CD4-positive, alpha-beta T cell treated with Interleukin-17A for 1 hour (primary cell): ENCODE measurements around the gene NUMA1.
A peak's percentile ranks its signal among the peaks of the same experiment; 100 is the strongest.

Experiments used
- DNase-seq: peaks from one replicate; pipeline ENCODE4 v3.0.0-alpha.2; 2020

Gene NUMA1, protein sequence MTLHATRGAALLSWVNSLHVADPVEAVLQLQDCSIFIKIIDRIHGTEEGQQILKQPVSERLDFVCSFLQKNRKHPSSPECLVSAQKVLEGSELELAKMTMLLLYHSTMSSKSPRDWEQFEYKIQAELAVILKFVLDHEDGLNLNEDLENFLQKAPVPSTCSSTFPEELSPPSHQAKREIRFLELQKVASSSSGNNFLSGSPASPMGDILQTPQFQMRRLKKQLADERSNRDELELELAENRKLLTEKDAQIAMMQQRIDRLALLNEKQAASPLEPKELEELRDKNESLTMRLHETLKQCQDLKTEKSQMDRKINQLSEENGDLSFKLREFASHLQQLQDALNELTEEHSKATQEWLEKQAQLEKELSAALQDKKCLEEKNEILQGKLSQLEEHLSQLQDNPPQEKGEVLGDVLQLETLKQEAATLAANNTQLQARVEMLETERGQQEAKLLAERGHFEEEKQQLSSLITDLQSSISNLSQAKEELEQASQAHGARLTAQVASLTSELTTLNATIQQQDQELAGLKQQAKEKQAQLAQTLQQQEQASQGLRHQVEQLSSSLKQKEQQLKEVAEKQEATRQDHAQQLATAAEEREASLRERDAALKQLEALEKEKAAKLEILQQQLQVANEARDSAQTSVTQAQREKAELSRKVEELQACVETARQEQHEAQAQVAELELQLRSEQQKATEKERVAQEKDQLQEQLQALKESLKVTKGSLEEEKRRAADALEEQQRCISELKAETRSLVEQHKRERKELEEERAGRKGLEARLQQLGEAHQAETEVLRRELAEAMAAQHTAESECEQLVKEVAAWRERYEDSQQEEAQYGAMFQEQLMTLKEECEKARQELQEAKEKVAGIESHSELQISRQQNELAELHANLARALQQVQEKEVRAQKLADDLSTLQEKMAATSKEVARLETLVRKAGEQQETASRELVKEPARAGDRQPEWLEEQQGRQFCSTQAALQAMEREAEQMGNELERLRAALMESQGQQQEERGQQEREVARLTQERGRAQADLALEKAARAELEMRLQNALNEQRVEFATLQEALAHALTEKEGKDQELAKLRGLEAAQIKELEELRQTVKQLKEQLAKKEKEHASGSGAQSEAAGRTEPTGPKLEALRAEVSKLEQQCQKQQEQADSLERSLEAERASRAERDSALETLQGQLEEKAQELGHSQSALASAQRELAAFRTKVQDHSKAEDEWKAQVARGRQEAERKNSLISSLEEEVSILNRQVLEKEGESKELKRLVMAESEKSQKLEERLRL (N-terminal part only)

DNA sequence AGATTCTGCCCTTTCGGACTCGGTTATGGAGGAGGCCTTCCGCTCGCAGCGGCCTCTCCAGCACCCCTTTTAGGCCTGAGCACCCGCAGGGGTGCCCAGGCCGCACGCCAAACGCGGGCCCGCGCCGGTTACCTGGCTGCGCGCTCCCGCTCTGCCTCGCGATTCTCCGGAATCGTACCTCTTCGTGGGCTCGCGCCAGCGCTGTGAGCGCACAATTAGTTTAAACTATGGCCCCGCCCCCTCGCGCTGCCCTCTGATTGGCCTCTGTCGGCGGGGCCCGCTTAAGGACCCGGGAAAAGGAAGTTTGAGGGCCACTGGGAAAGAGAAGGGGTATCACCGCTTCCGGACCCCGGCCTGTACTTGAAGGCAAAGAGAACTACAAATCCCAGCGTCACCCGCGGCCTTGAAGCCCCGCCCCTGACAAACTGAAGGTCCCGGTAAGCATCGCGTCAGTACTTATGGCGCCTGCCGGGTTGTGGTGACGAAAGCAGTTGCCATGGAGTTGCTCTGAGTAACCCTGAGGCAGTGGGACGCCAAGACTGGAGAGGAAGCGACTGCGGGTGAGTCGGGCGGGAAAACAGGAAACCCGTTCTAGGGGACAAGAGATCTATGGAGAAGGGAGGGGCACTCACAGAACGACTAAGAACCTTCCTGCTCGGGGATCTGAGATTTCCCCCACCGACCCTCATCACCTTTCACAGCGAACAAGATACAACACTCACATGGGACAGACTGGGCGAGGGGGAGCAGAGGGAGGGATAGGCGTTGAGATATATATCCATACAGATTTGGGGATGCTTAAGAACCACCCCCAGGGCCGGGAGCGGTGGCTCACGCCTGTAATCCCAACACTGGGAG, at the start of gene NUMA1, which contains the start of gene LRRC51:
Gene NUMA1, minus strand, starts transcription at position 217 of the 858 bp plus-strand sequence. CDS start 44,599 bp downstream, outside the sequence.
Gene LRRC51, plus strand, starts transcription at position 525 of the 858 bp plus-strand sequence. CDS start 8,234 bp downstream, outside the sequence.
- DNase-seq: peak; percentile 100

- DNase-seq: no peak
These were observed 49.0 kb upstream of the NUMA1 start for GRCh38 chr11:72129381-72129780.

GRCh38 chr11:72127923-72128322, 47.6 kb upstream of the NUMA1 start:
- DNase-seq: no peak

- no peak for DNase-seq
These were observed 45.6 kb upstream of the NUMA1 start for GRCh38 chr11:72125956-72126355.

GRCh38 chr11:72124046-72124445, 43.7 kb upstream of the NUMA1 start:
- no peak for DNase-seq

- DNase-seq: no peak
These were observed 42.8 kb upstream of the NUMA1 start for GRCh38 chr11:72123117-72123653.

DNA sequence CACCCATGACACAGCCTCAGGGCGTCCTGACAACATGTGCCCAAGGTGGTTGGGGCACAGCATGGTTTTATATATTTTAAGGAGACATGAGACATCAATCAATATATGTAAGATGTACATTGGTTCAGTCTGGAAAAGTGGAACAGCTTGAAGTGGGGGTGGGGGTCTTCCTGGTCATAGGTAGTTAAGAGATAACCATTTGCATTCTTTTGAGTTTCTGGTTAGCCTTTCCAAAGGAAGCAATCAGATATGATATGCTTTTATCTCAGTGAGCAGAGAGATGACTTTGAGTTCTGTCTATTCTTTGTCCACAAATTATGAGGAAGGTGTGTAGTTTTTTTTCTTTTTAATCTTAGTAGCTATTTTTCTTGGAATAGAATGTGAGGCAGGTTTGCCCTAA, 42.3 kb upstream of the NUMA1 start:
- no peak for DNase-seq

GRCh38 chr11:72120930-72121329, 40.6 kb upstream of the NUMA1 start:
- no peak for DNase-seq

DNA sequence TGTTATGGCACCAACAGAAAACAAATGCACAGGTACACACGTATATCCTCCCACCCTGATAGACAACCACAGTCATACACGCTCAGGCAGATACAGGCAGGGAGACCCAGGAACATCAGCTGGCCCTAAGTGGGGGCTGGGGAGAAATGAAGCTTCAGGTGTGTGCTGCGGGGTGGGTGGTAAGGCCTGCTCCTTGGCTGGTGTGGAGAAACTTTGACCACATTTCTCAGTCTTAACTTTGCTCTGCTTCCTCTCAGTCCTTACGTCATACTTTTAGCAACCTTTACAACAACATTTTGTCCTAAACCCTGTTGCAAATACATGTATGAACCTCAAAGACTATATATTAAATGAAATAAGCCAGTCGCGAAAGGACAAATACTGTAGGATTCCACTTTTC, 38.9 kb upstream of the NUMA1 start:
- DNase-seq: no peak

- DNase-seq: no peak
These were observed 35.8 kb upstream of the NUMA1 start for GRCh38 chr11:72116019-72116755.

DNA sequence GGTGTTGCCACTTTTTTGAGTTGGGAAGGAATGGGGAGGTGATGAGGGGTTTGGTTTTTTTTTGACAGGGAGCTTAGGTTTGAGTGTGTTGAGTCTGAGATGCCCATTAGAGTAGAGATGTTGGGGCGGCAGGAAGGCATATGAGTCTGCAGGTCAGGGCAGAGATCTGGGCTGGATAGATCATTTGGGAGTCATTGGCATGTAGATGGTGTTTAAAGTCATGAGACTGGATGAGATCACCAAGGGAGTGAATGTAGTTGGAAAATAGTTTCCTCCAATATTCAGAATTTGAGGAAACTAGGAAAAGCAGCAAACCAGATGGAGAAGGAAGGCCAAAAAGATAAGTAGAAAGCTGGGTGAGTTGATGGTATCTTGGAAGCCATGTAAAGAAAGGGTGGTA, 34.2 kb upstream of the NUMA1 start:
- no peak for DNase-seq

DNA sequence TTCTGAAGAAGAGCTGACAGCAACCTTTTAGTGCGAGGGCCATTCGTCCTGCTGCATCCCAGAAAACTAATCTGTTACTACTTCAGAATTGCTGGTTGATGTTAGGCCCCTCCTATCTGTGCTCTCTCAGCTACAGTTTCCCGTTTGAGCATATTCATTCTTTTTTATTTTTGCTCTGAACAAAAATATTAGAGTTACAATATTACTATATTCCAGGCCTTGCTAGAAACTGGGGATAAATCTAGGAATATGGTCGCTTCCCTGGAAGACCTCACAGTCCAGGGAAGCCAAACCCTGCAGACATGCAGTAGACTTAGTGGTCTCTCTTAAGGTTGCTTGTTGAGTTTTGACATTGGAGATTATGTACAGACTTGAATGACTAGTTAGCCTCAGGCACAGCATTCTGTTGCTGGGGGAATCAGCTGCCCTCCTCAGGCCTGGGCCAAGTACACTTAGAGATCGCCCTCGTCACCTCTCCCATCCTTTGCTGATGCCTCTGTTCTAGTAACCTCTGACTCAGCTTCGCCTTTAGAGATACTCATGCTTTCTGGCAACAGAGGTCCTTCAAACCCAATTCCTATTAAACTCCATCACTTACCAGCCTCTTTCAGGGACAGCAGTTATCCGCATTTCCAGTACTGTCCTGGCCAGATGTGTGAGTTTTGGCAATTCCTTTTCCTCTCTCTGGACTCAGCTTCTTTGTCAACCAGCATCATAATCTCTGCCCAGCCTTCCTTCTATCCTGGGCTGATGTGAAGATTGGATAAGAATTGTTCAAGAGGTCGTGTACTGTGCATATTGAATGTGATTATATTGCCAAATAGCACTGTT, 32.9 kb upstream of the NUMA1 start:
- DNase-seq: no peak

DNA sequence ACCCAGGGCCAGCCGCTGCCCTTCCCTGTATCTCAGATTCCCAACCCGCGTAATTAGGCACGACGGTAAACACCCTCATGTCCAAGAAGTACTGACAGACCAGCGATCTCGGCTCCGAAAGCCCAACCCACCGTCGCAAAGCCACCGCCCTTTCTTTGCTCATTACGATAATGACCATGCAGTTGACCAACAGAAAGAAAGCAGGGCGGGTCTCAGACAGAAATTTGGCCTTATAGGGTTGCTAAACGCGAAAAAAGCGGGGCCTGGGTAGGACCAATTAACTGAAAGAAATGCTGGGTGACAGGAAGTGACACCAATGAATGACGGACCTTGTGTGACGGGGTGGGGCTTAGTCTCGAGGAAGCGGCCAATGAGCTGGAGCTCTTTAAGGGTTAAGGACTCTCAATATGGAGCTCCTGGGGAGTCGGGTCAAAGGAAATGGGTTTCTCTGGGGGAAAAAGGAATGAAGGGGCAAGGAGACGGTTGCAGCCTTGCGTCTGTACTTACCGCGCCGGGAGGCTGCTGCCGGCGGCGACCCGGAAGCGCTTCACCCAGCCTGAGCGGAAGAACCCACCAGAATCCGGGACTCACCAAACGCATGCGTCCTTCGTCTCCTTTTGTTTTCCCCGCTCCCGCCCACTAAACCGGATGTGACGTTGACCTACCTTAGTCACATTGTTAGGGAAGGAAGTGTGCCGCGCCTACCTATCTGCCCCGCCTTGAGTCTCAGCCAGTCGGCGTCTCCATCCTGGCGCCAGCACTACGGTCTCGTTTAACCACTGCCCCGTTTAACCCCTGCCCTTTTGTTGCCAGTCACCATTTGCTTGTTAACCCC, 32.0 kb upstream of the NUMA1 start, which contains the start of gene ANAPC15:
Gene ANAPC15, minus strand, starts transcription at position 553 of the 835 bp plus-strand sequence. CDS start 1,419 bp downstream, outside the sequence.
- peak; percentile 99 for DNase-seq

DNA sequence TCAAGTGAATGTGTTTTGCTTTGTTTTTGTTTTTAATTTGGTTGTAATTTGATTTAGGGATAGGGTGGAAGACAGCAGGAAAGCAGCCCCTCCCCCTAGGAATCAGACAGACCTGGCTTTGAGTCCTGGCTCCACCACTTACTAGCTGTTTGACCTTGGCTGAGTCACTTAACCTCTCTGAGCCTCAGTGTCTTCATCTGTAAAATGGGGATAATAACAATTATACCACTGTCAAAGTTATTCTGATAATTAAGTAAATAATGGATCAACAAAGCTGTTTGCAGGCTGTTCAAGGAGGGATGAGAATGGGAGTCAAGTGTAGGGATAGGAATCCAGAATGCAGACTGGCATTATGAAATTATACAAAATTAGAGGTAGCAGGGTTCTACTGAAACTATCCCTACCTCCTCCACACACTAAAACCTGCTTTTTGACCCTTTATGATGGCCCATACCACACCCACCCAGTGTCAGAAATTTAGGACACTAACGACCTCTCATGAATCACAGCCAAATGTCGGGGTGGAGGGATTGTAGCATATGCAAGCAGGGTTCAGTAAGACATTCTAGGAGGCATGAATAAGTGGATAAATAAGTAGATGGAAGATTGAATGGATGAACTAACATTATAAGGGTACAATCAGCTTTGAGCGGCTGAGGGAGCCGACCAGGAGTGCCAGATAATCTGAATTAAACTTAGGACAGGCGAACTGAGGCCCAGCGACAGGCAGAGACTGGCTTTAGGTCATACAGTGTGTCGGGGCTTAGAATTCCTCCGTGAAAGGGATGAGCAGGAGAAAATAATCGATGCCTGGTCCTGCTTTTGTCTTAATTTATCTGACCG, 31.2 kb upstream of the NUMA1 start:
- DNase-seq: no peak

- DNase-seq: no peak
These were observed 25.5 kb upstream of the NUMA1 start, which contains the start of gene TOMT for GRCh38 chr11:72105888-72106287. Gene TOMT, plus strand, starts transcription at chr11:72105924. Its CDS starts 28 bp downstream, at chr11:72105952.

- DNase-seq: no peak
These were observed 23.4 kb upstream of the NUMA1 start for GRCh38 chr11:72103754-72104167.

GRCh38 chr11:72102946-72103753, 22.8 kb upstream of the NUMA1 start, which contains the start of gene LAMTOR1:
Gene LAMTOR1, minus strand, starts transcription at chr11:72103297. Its CDS starts 73 bp downstream, at chr11:72103224.
- peak; percentile 98 for DNase-seq
